Breast epithelium (tissue), 3 donors: ENCODE data around the gene GJA1.

Source experiments
- CTCF ChIP-seq, 3 donors: fragments of 450-650 bp; IDR thresholded peaks; one replicate each; pipeline ENCODE4 v1.5.1; 2016 to 2017; ENCODE audit warnings: antibody characterized with exemption in 3 of 3, mild to moderate bottlenecking in 3 of 3, moderate library complexity in 3 of 3
- POLR2A ChIP-seq: fragments of 450-650 bp; IDR thresholded peaks from one replicate; pipeline ENCODE4 v1.6.1; 2016; ENCODE audit warnings: antibody characterized with exemption, mild to moderate bottlenecking, moderate library complexity
- POLR2AphosphoS5 ChIP-seq, 3 donors: sonication (generic); formaldehyde crosslinking; IDR thresholded peaks; one replicate each; pipeline ENCODE4 v1.6.1; 2017; ENCODE audit warnings: antibody characterized with exemption in 3 of 3

DNA sequence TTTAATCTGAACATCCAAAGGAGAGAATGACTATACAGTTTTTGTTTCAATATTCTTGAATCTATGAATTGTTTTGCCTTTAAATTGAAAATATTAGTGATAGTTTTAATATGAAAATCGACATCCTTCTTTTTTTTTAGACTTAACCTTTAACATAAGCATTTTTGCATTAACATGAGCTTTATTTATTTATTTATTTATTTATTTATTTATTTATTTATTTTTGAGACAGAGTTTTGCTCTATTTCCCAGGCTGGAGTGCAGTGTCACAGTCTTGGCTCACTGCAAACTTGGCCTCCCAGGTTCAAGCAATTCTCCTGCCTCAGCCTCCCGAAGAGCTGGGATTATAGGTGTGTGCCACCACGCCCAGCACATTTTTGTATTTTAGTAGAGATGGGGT, 27.6 kb downstream of the GJA1 start:
- TF ChIP-seq CTCF (IDR thresholded peaks at IDR 0.05) (no peak), POLR2A (no peak), POLR2AphosphoS5 (IDR thresholded peaks at IDR 0.05) (no peak)
